Measurements from ENCODE around the gene LYPD6. TPM values are rescaled to one million over a fixed set of nuclear protein-coding genes. Genes with fewer than 3 reads are reported as not detected.

Gene LYPD6
- total and polyA plus RNA-seq, 2 donors (not counting 3 experiments of a cell fraction or from before 2014, with no cell fraction given): 3.0 to 4.0 TPM

- peaks cover 2 to 4% of the 10 kb centered on the region in 2 experiments for H3K27me3 ChIP-seq (ENCODE audit: control insufficient read depth in 2 of 2, insufficient read depth in 2 of 2, low read length in 2 of 2)
- no peaks in the 10 kb centered on the region for H3K36me3 ChIP-seq (ENCODE audit: control insufficient read depth in 2 of 2, extremely low read depth in 1 of 2, insufficient read depth in 2 of 2, low read length in 2 of 2)
- H3K9me3 ChIP-seq (replicated peaks; ENCODE audit: control insufficient read depth, insufficient read depth, low read length): no peaks in the 10 kb centered on the region
- no peak overlapping the region for H3K4me2 ChIP-seq (ENCODE audit: insufficient read depth, low read length)
- H3K9me1 ChIP-seq (replicated peaks; ENCODE audit: control insufficient read depth, extremely low read depth, insufficient read depth, low read length): no peaks in the 10 kb centered on the region
- H3K4me1 ChIP-seq (ENCODE audit: control insufficient read depth, extremely low read depth, insufficient read depth, low read length): no peaks in the 10 kb centered on the region
- intact Hi-C loops (cut with micrococcal nuclease) (no loop called here), dilution Hi-C loops (cut with MboI; ENCODE audit: extremely low pct_ligation_motif_present, low sequenced_read_pairs) (no loop called here)
- FAIRE-seq (no peak), DNase-seq (ENCODE audit: low read depth, low spot score) (no peak)
- H4K20me1 ChIP-seq (replicated peaks; ENCODE audit: control insufficient read depth, extremely low read depth, insufficient read depth, low read length): no peaks in the 10 kb centered on the region
- CTCF ChIA-PET: no interaction called here
- H3K9ac ChIP-seq (replicated peaks; ENCODE audit: extremely low read depth, insufficient read depth, low read length): no peak overlapping the region
- H3K27ac ChIP-seq (ENCODE audit: insufficient read depth, low read depth, low read length): no peak overlapping the region
- POLR2A ChIA-PET: no interaction called here
- no peak for TF ChIP-seq JUN (IDR thresholded peaks at IDR 0.05; ENCODE audit: borderline replicate concordance, insufficient read depth, insufficient read length, low read depth)
- no peak for TF ChIP-seq POLR2AphosphoS5 (IDR thresholded peaks at IDR 0.05; ENCODE audit: insufficient read depth, low read depth, low read length)
- TF ChIP-seq GATA2 (IDR thresholded peaks at IDR 0.05; ENCODE audit: insufficient read depth, insufficient read length, low read depth, low read length): no peak
- no peak for TF ChIP-seq MYC (IDR thresholded peaks at IDR 0.05; ENCODE audit: low read depth, low read length)
- no peak for TF ChIP-seq MAX (IDR thresholded peaks at IDR 0.05; ENCODE audit: insufficient read depth, insufficient read length)
- TF ChIP-seq CTCF (IDR thresholded peaks at IDR 0.05; ENCODE audit: extremely low read depth in 1 of 2, insufficient read depth in 1 of 2, low read depth in 1 of 2, low read length in 2 of 2): no peak
- TF ChIP-seq EZH2 (IDR thresholded peaks at IDR 0.05; ENCODE audit: borderline replicate concordance, low read depth, low read length, severe bottlenecking): no peak
- no peak for TF ChIP-seq POLR2A (IDR thresholded peaks at IDR 0.05; ENCODE audit: low read depth, low read length)
- no peak for TF ChIP-seq FOS (IDR thresholded peaks at IDR 0.05; ENCODE audit: borderline replicate concordance, insufficient read depth, low read length)
- no TSS peak for BruUV-seq (replicated peaks)
- no peak overlapping the region for H3K4me3 ChIP-seq (replicated peaks in 1 of 3; ENCODE audit: insufficient read depth in 1 of 3, low read depth in 1 of 3, low read length in 3 of 3)
- no peaks in the 10 kb centered on the region for H3K79me2 ChIP-seq (ENCODE audit: control insufficient read depth, insufficient read depth, low read length)
- H2AFZ ChIP-seq (ENCODE audit: low read depth, low read length): no peak overlapping the region
These were observed 34.4 kb upstream of the LYPD6 start for GRCh38 chr2:149296031-149296430.

All from endothelial cell of umbilical vein (primary cell).